NOMO-1 treated with dmso at 0.1 percent for 144 hours (cell line): ENCODE data around the gene GPR161.
"Not testable (repeated sequence)": the region's sequence is repeated elsewhere in the genome, so short reads cannot be mapped to it uniquely, and the experiment has no call there.

Experiments
- DNase-seq: peaks from one replicate; lab custom pipeline; 2025; ENCODE audit not compliant: unreplicated experiment; lab: John Stamatoyannopoulos, UW

The GPR161 gene

GRCh38 chr1:168089326-168089978 is 47.3 kb downstream of the GPR161 start:
- DNase-seq, result no peak

GRCh38 chr1:168088511-168089325 is 48.0 kb downstream of the GPR161 start:
- DNase-seq, result no peak

GRCh38 chr1:168087696-168088095 is 49.0 kb downstream of the GPR161 start:
- DNase-seq, result no peak

- DNase-seq, result no peak
Observed at GRCh38 chr1:168086438-168086837, 50.3 kb downstream of the GPR161 start.

GRCh38 chr1:168085401-168085872 is 51.3 kb downstream of the GPR161 start:
- DNase-seq, result no peak

- DNase-seq, result peak; percentile 31
Observed at GRCh38 chr1:168084396-168085231, 52.1 kb downstream of the GPR161 start.

GRCh38 chr1:168083456-168084325 is 53.0 kb downstream of the GPR161 start:
- no peak for DNase-seq

GRCh38 chr1:168082008-168082876 is 54.5 kb downstream of the GPR161 start:
- DNase-seq, result peak; percentile 68

- DNase-seq, result no peak
Observed at GRCh38 chr1:168081373-168082007, 55.2 kb downstream of the GPR161 start.

- DNase-seq, result no peak
Observed at GRCh38 chr1:168079761-168080160, 57.0 kb downstream of the GPR161 start.

- no peak for DNase-seq
Observed at GRCh38 chr1:168069384-168069783, 67.3 kb downstream of the GPR161 start.

- no peak for DNase-seq
Observed at GRCh38 chr1:168065506-168065905, 71.2 kb downstream of the GPR161 start.

GRCh38 chr1:168064216-168064615 is 72.5 kb downstream of the GPR161 start:
- no peak for DNase-seq

- DNase-seq, result no peak
Observed at GRCh38 chr1:168057921-168058320, 78.8 kb downstream of the GPR161 start.

- DNase-seq, result no peak
Observed at GRCh38 chr1:168057355-168057754, 79.4 kb downstream of the GPR161 start.

GRCh38 chr1:168056152-168056551 is 80.6 kb downstream of the GPR161 start:
- not testable (repeated sequence) for DNase-seq

- no peak for DNase-seq
Observed at GRCh38 chr1:168054117-168054516, 82.6 kb downstream of the GPR161 start.

- no peak for DNase-seq
Observed at GRCh38 chr1:168053681-168054080, 83.0 kb downstream of the GPR161 start.

- DNase-seq, result no peak
Observed at GRCh38 chr1:168050880-168051279, 85.8 kb downstream of the GPR161 start.
